A673 (cell line): Measurements from ENCODE around the gene LRP2.

ENCODE experiments used
- EZH2 ChIP-seq: fragments of 200-600 bp; sonication (generic); IDR thresholded peaks from 2 replicates; pipeline ENCODE4 v1.6.1; 2017; ENCODE audit warnings: borderline replicate concordance, low read depth, mild to moderate bottlenecking, mixed read lengths, antibody characterized with exemption, low read length; ENCODE audit not compliant: poor library complexity, severe bottlenecking
- TF ChIP-seq, protein P1 (sequence below): fragments of 300-800, 200-600 bp; sonication (generic); conservative IDR thresholded peaks from 2 replicates; pipeline ENCODE4 v1.5.1; 2017; ENCODE audit warnings: low read depth, mild to moderate bottlenecking, antibody characterized with exemption, low read length, moderate library complexity, mixed read lengths

GRCh38 chr2:169105476-169105875 is 256.9 kb downstream of the LRP2 start:
- TF ChIP-seq, protein P1, sequence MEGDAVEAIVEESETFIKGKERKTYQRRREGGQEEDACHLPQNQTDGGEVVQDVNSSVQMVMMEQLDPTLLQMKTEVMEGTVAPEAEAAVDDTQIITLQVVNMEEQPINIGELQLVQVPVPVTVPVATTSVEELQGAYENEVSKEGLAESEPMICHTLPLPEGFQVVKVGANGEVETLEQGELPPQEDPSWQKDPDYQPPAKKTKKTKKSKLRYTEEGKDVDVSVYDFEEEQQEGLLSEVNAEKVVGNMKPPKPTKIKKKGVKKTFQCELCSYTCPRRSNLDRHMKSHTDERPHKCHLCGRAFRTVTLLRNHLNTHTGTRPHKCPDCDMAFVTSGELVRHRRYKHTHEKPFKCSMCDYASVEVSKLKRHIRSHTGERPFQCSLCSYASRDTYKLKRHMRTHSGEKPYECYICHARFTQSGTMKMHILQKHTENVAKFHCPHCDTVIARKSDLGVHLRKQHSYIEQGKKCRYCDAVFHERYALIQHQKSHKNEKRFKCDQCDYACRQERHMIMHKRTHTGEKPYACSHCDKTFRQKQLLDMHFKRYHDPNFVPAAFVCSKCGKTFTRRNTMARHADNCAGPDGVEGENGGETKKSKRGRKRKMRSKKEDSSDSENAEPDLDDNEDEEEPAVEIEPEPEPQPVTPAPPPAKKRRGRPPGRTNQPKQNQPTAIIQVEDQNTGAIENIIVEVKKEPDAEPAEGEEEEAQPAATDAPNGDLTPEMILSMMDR, result no peak
- no peak for TF ChIP-seq EZH2
